Activated CD4-positive, alpha-beta T cell treated with anti-CD3 and anti-CD28 coated beads for 1 hour (primary cell): Measurements from ENCODE around the gene SART1.
"Not testable (repeated sequence)": the region's sequence is repeated elsewhere in the genome, so short reads cannot be mapped to it uniquely, and the experiment has no call there.

Experiments
- DNase-seq: peaks from one replicate; pipeline ENCODE4 v3.0.0-alpha.2; 2020

Gene SART1

GRCh38 chr11:66002648-66003225 is 41.2 kb downstream of the SART1 start:
- DNase-seq: no peak

- no peak for DNase-seq
These were observed 41.8 kb downstream of the SART1 start for GRCh38 chr11:66003291-66003690.

- no peak for DNase-seq
These were observed 42.7 kb downstream of the SART1 start for GRCh38 chr11:66004186-66004585.

- DNase-seq: no peak
These were observed 44.8 kb downstream of the SART1 start for GRCh38 chr11:66006134-66006890.

GRCh38 chr11:66006891-66007176 is 45.3 kb downstream of the SART1 start:
- DNase-seq: no peak

- no peak for DNase-seq
These were observed 45.7 kb downstream of the SART1 start for GRCh38 chr11:66007201-66007634.

- DNase-seq: no peak
These were observed 46.5 kb downstream of the SART1 start for GRCh38 chr11:66008095-66008467.

- DNase-seq: no peak
These were observed 47.1 kb downstream of the SART1 start for GRCh38 chr11:66008468-66009101.

GRCh38 chr11:66010036-66010435 is 48.5 kb downstream of the SART1 start:
- DNase-seq: not testable (repeated sequence)

- DNase-seq: no peak
These were observed 49.8 kb downstream of the SART1 start for GRCh38 chr11:66011239-66011784.

GRCh38 chr11:66011785-66012303 is 50.3 kb downstream of the SART1 start, which contains the start of gene CST6:
Gene CST6 (plus strand): TSS chr11:66012008. CDS start chr11:66012045, 37 bp downstream.
- no peak for DNase-seq

GRCh38 chr11:66012371-66012945 is 50.9 kb downstream of the SART1 start:
- DNase-seq: no peak

- DNase-seq: no peak
These were observed 51.6 kb downstream of the SART1 start for GRCh38 chr11:66012946-66013761.

GRCh38 chr11:66013762-66014100 is 52.2 kb downstream of the SART1 start:
- DNase-seq: no peak

- DNase-seq: no peak
These were observed 53.4 kb downstream of the SART1 start for GRCh38 chr11:66014804-66015453.

- DNase-seq: no peak
These were observed 53.9 kb downstream of the SART1 start for GRCh38 chr11:66015454-66015881.

- no peak for DNase-seq
These were observed 54.6 kb downstream of the SART1 start for GRCh38 chr11:66015936-66016792.

GRCh38 chr11:66016793-66017177 is 55.3 kb downstream of the SART1 start:
- DNase-seq: no peak

GRCh38 chr11:66017321-66017720 is 55.8 kb downstream of the SART1 start:
- DNase-seq: no peak

GRCh38 chr11:66020212-66020611 is 58.7 kb downstream of the SART1 start:
- DNase-seq: no peak
